SKM-1 treated with dmso at 0.1 percent for 144 hours (cell line): ENCODE measurements around the gene GNB1.
"Not testable (repeated sequence)": the region's sequence is repeated elsewhere in the genome, so short reads cannot be mapped to it uniquely, and the experiment has no call there.

Source experiments
- DNase-seq: peaks from one replicate; lab custom pipeline; 2025; ENCODE audit not compliant: unreplicated experiment; lab: John Stamatoyannopoulos, UW

GNB1 gene

GRCh38 chr1:1752190-1752589, 138.7 kb downstream of the GNB1 start:
- DNase-seq = no peak

GRCh38 chr1:1749941-1750340, 140.9 kb downstream of the GNB1 start:
- DNase-seq = not testable (repeated sequence)

GRCh38 chr1:1748686-1749321, 142.1 kb downstream of the GNB1 start:
- no peak for DNase-seq

- DNase-seq = not testable (repeated sequence)
Measured at GRCh38 chr1:1746566-1746909, 144.3 kb downstream of the GNB1 start.

GRCh38 chr1:1745651-1746565, 145.0 kb downstream of the GNB1 start:
- DNase-seq = peak; percentile 21

- DNase-seq = not testable (repeated sequence)
Measured at GRCh38 chr1:1742529-1742928, 148.4 kb downstream of the GNB1 start.

- not testable (repeated sequence) for DNase-seq
Measured at GRCh38 chr1:1741013-1741412, 149.9 kb downstream of the GNB1 start.

- not testable (repeated sequence) for DNase-seq
Measured at GRCh38 chr1:1738799-1739337, 152.0 kb downstream of the GNB1 start.

- DNase-seq = not testable (repeated sequence)
Measured at GRCh38 chr1:1737675-1738590, 153.0 kb downstream of the GNB1 start.
